ENCODE data around the gene CENPX.

DNA sequence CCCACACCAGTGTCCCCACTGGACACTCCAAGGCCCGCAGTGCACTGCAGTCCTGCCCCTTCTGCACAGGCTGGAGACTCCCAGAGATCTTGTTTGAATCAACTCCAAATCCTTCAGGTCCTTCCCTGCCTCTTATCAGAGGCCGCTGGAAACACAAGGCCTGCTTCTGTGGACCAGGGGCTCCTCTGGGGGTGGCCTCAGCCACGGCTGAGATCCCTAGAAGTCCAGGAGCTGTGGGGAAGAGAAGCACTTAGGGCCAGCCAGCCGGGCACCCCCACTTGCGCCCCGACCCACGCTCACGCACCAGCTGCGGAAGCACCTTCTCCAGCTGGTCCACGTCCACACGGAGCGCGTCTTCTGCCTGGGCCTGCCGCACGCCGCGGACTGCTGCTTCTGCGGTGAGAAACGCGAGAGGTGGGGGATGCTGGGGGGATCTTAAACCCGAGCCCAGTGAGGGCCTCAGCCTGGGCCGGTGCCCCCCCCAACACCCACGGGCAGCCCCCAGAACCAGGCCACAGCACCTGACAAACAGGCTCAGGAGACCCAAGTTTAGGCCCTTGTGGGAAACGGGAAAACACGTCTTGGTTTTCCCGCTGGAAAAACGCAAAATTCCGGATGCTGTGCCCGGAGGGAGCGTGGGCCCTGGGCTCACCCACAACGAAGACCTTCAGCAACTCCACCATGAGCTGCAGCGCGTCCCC is 3.5 kb downstream of the CENPX start:
- TF ChIP-seq, protein P1, sequence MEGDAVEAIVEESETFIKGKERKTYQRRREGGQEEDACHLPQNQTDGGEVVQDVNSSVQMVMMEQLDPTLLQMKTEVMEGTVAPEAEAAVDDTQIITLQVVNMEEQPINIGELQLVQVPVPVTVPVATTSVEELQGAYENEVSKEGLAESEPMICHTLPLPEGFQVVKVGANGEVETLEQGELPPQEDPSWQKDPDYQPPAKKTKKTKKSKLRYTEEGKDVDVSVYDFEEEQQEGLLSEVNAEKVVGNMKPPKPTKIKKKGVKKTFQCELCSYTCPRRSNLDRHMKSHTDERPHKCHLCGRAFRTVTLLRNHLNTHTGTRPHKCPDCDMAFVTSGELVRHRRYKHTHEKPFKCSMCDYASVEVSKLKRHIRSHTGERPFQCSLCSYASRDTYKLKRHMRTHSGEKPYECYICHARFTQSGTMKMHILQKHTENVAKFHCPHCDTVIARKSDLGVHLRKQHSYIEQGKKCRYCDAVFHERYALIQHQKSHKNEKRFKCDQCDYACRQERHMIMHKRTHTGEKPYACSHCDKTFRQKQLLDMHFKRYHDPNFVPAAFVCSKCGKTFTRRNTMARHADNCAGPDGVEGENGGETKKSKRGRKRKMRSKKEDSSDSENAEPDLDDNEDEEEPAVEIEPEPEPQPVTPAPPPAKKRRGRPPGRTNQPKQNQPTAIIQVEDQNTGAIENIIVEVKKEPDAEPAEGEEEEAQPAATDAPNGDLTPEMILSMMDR (IDR thresholded peaks at IDR 0.05) = no peak
- no peak for TF ChIP-seq POLR2A (IDR thresholded peaks at IDR 0.05)

Data from body of pancreas (tissue), 4 donors.